GM06990 (cell line): ENCODE results near the gene NLRP1.

Experiments used
- DNase-seq: peaks from one replicate; pipeline ENCODE4 v3.0.0-alpha.2; 2011; ENCODE audit not compliant: insufficient read length; ENCODE audit errors: extremely low read depth
- H3K27me3 ChIP-seq: replicated peaks from 2 replicates; pipeline ENCODE4 v1.6.0; 2011; ENCODE audit warnings: low read length; ENCODE audit not compliant: control insufficient read depth, insufficient read depth
- H3K36me3 ChIP-seq: 2 replicates; pipeline ENCODE4 v1.5.1; 2011; ENCODE audit warnings: low read length; ENCODE audit not compliant: control insufficient read depth, insufficient read depth
- H3K4me3 ChIP-seq: replicated peaks from 2 replicates; pipeline ENCODE4 v1.5.1; 2011; ENCODE audit warnings: low read depth, mild to moderate bottlenecking, control low read depth, low read length
- CTCF ChIP-seq: IDR thresholded peaks from 2 replicates; pipeline ENCODE4 v1.5.1; 2011; ENCODE audit warnings: low read length, control low read depth, mild to moderate bottlenecking, inconsistent platforms; ENCODE audit not compliant: insufficient read depth, poor library complexity, severe bottlenecking

Gene NLRP1

GRCh38 chr17:5509482-5509881 is 74.8 kb downstream of the NLRP1 start:
- no peak for DNase-seq
- Histone ChIP-seq H3K4me3 (no peak overlapping the region), H3K27me3 (no peaks in the 10 kb centered on the region), H3K36me3 (no peaks in the 10 kb centered on the region; the same call in 1 of the 2 replicates)
- TF ChIP-seq CTCF, result no peak

- Histone ChIP-seq H3K4me3 (no peak overlapping the region), H3K27me3 (no peaks in the 10 kb centered on the region), H3K36me3 (no peaks in the 10 kb centered on the region)
- no peak for TF ChIP-seq CTCF
- no peak for DNase-seq
Observed at GRCh38 chr17:5508810-5509209, 75.5 kb downstream of the NLRP1 start.

GRCh38 chr17:5506307-5506706 is 78.0 kb downstream of the NLRP1 start:
- no peak for DNase-seq
- Histone ChIP-seq H3K27me3 (no peaks in the 10 kb centered on the region), H3K4me3 (no peak overlapping the region), H3K36me3 (no peaks in the 10 kb centered on the region)
- TF ChIP-seq CTCF, result no peak

- no peaks in the 10 kb centered on the region for H3K36me3 ChIP-seq
- DNase-seq, result no peak
- no peak overlapping the region for H3K4me3 ChIP-seq
- H3K27me3 ChIP-seq, result no peaks in the 10 kb centered on the region
- no peak for TF ChIP-seq CTCF
Observed at GRCh38 chr17:5502552-5502951, 81.8 kb downstream of the NLRP1 start.

DNA sequence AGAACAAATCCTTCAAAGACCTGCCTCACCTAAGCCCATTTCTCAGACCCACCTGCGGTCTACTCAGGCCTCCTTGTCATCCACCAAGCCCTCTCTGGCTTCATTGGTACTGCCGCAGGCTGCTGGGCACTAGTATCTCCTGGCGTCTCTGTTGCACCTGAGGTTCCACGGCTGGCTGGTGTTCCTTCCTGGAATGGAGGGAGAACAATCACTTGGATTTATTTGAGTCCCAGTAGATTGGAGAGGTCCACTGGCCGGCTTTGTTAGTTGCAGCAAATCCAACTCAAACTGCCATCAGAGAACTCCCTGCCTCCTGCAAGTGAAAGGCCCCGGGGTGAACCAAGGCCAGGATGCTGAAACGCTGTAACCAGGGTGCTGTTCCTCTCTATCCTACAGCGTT is 82.6 kb downstream of the NLRP1 start:
- Histone ChIP-seq H3K27me3 (no peaks in the 10 kb centered on the region), H3K36me3 (no peaks in the 10 kb centered on the region), H3K4me3 (no peak overlapping the region)
- TF ChIP-seq CTCF, result no peak
- no peak for DNase-seq
